Activated CD4-positive, alpha-beta T cell treated with anti-CD3 and anti-CD28 coated beads for 24 hours (primary cell): Measurements from ENCODE around the gene FBXW11.
"Not testable (repeated sequence)": the region's sequence is repeated elsewhere in the genome, so short reads cannot be mapped to it uniquely, and the experiment has no call there.

Experiments
- DNase-seq, 2 donors: peaks; one replicate each; pipeline ENCODE4 v3.0.0-alpha.2; 2020; ENCODE audit warnings: low read depth in 2 of 2

Gene FBXW11

DNA sequence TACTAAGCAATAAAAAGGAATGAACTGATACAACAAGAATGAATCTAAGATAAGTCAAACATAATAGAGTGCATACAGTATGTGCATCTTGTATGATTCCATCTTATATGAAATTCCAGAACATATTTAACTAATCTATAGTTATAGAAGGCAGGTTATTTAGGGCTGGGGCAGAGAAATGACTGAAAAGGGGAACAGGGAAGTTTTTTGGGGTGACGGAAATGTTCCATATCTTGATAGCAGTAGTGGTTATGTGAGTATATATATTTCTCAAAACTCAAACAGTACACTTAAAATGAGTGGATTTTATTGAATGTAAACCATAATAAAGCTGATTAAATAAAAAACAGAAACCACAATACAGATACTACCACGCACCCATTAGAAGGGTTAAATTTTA is 24.6 kb downstream of the FBXW11 start:
- no peak for DNase-seq

DNA sequence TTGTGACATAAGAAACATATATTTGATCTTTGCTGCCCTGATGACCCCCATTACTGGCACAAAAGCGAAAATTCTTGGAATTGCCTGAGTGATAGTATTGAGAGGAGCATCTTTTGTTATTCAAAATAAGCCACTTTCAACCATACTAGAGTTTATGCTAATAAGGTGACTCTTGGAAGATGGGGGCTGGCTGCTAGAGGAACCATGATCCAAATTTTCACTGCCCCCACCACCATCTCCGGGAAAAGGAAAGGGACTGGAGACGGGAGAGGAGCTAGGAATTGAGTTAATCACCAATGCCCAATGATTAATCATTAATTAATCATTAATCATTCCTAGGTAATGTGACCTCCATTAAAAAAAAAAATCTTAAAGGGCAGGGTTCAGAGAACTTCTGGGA is 25.6 kb downstream of the FBXW11 start:
- no peak for DNase-seq

DNA sequence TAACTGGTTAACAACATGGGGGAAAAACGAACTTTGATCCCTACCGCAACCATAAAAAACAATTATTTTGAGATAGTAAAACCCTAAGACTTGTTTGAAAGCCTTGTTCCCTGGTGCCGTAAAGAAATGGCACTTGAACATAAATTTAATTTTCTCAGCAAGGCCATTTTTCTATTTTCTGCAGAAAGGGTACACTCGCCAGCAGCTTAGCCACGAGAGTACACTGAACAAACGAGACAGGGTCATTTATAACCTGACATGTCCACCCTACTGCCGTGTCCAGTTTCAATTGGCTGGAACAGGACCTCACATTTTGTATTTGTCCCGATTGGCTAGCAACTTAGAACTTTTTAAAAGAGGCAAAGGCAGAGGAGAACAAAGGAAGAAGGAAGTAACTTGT is 26.8 kb downstream of the FBXW11 start:
- DNase-seq: no peak

DNA sequence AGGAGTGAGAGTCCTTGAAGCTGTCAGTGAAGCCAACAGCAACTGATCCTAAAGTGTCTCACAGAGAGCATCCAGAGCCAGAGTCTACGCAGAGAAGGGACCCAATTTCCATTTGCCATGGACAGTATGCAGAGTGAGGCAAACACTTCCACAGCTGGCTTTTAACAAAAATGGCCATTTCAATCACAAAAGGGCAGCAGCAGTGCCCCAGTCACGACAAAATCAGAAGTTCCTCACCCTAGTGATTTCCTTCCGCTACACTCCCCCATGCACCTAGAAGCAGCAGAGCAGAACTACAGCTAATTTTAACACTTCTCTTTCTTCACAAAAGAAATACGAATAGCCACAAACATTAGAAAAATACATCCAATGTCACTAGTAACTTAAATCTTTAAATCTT is 27.9 kb downstream of the FBXW11 start:
- DNase-seq: no peak

DNA sequence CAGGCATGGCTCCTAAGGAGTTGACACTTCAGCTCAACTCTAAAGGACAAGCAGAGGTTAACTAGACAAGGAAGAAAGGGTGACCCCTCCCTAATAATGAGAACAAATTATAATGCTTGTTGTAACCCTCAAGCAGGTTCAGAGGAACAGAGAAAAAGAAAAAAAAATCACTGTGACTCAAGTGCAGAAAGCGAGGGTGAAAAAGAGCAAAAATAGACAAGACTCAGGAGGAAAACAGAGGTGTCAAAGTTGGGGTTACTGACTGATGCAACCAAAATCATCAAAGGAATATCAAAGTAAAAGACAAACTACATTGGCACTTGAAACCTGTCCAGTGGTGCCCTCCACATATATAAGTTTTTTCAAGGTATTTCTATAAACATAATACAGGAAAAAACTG is 28.4 kb downstream of the FBXW11 start:
- no peak for DNase-seq

DNA sequence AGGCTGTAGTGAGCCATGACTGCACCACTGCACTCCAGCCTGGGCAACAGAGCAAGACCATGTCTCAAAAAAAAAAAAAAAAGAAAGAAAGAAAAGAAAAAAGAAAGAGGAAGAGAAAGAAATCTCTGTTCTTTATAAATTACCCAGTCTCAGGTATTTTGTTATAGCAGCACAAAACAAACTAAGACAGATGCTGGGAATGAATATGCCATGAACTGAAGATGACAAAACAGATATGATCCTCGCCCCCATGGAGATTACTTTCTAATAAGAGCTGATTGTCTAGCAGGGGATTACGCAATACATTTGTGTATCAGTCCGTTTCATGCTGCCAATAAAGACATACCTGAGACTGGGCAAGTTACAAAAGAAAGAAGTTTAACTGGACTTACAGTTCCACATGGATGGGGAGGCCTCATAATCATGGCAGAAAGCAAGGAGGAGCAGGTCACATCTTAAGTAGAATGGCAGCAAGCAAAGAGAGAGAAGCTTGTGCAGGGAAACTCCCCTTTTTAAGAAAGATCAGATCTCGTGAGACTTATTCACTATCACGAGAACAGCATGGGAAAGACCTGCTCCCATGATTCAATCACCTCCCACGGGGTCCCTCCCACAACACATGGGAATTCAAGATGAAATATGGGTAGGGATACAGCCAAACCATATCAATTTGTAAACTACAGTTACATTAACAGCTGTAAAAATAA is 29.0 kb downstream of the FBXW11 start:
- not testable (repeated sequence) for DNase-seq

DNA sequence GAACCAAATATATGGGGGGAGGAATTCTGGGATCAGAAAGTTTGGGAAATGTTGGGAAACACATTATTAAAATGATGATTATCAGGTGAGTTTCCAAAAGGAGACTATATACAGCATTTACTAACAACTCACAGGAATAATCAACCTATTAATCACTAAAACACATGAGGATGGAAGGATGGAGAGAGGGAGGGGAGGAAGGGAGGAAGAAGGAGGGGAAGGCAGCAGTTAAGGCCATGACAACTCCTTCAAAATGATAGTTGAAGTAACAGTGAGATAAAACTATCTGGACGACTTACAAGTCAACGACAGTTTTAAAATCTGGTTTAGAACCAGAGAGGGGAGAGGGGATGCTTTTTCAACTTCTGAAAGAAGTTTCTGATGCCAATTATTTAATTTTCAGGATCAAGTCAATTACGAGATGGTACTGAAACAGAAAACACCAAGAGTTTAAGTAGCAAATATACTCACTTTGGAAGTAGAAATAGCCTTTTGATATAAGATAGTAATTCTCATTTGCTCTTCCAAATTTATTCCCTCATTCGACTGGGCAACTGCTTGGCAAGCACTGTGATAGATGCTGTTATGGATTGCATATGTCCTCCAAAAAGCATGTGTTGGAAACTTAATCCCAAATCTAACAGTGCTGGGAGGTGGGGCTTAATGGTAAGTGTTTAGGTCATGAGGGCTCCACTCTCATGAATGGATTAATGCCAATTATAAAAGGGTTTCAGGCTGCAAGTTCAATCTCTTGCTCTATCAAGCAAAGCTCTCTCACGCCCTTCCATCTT is 30.4 kb downstream of the FBXW11 start:
- no peak for DNase-seq

DNA sequence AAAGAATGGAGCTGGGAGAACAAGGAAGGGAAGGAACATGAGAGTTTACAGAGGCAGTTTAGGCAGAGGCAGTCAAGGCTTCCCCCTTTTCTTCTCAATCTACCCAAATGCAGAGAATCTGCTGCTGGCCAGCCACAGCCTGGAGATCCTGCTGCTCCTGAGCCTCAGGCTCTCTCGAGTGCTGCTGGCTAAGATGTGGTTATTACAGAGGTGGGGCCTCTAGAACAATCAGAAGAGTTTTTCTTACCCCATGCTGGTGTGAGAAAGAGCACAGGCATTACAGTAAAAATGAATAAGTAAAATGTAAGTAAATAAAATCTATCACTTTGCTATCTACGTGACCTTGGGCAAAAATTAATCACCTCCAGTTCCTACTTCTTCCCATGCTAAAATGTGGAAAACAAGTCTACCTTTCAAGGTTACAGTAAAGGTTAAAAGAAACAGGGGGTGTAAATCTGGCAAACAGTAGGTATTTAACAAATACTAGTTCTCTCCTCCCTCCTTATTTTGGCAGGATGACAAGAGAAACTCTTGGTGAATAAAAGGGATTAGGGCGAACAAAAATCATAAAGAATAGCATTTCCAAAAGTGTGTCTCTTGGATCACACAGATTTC is 31.1 kb downstream of the FBXW11 start:
- no peak for DNase-seq

DNA sequence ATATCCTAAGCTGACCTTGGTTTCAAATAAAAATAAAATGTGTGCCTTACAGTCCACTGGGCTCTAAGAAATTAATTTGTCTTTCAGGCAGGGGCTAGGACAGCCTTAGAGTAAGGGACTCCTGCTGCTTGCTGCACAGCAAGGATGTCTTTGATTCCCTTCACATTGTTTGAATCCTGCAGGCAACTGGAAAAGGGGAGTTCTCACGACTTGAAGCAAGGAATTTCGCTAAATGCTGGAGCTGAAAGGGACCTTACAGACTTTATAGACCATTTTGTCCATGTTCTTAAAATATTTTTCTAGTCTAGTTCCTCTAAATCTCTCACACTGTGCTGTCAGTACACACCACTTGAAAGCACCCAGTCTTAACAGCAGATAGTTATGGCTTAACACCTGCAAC is 35.6 kb downstream of the FBXW11 start:
- no peak for DNase-seq

DNA sequence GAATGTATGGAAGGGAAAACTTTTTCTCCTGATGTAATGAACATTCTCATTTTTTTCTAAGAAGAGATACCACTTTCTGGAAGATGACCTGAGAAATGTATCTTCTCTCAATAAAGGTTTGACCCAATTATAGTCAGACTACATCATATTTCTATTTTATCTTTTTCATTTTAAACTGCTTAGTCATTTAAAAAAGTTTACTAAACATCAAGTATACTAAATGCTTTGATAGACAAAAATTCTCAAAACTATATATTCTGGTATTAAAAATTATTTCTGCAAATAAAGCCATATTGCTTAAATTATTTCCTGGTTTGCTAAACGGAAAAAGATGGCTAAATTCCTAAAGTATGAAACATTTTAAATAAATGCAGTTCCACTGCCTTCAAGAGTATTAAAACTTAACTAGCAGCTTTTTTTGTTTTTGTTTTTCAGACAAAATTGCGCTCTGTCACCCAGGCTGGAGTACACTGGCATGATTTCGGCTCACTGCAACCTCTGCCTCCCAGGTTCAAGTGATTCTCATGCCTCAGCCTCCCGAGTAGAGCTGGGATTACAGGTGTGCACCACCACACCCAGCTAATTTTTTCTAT is 37.1 kb downstream of the FBXW11 start:
- no peak for DNase-seq

DNA sequence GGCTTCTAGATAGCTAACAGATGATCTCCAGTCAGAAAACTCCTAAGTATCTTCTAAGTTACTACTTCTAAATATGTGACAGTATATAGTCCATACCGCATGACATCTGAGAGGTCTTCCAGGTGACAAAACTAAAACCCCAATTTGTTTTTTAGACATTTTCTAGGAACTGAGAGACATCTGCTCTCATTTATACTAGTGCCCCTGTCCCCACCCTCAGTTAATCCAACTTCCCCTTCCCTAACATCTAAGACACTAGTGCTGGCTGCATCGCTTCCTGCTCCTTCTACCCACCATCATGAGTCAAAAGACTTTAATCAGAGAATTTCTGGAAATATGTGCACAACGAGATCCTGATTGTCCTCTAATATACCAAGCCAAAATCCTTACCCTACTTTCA is 37.9 kb downstream of the FBXW11 start:
- DNase-seq: no peak

DNA sequence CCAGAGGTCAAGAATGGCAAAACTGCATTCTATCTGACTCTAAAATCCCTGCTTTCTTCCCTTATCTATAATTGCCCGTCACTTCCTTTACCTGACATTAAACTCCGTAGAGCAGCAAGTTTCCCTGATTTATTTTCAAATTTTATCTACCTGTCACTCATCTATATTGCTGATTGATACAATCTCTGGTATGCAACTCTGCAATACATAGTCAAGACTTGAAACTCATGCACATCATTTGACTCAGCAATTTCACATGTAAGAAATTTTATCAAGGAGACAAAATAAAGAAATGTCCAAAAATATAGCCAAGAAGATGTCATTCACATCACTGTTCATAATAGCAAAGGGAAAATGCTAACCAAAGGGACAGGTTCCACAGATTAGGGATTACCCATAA is 39.5 kb downstream of the FBXW11 start:
- DNase-seq: no peak

DNA sequence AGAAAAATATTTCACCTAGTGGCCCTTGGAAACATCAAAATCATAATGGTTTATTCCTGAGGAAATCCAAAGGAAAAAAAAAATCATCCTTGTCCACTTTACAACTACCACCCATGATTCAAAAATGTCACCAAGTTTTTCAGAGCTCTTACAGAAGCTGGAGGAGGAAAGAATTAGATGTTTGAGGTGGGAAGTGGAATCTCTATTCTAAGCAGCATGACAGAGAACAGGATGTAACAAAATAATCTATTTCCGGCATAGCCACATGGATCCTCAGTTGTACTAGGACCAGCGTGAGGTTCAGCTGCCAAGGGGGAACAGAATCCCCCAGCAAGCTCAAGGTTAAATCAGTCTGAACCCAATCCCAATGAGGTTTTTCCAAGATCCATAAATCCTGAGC is 40.2 kb downstream of the FBXW11 start:
- no peak for DNase-seq

DNA sequence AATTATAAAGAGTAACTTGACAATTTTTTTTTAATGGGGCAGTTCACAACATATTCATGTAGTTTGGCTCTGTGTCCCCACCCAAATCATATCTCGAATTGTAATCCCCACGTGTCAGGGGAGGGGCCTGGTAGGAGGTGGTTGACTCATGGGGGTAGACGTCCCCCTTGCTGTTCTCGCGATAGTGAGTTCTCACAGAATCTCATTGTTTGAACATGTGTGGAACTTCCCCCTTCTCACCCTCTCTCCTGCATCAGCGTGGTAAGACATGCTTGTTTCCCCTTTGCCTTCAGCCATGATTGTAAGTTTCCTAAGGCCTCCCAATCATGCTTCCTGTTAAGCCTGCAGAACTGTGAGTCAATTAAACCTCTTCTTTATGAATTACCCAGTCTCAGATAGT is 40.7 kb downstream of the FBXW11 start:
- DNase-seq: no peak

DNA sequence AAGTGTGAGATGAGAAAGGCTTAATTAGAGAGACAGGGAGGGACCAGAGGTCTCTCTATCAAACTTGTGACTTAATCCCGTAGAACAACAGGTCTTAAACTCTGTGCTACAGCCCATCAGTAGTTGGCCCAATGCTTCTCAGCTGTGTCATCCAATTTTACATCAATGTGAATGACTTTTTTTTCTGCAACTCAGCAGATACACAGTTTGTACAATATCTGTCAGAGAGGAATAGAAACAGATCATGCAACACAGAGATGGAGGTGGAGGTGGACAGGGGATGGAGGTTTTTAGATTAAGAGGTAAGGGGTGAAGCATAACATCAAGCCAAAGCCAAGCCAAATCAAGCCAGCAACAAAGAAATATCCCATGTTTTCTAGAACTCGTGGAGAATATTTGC is 43.0 kb downstream of the FBXW11 start:
- no peak for DNase-seq

DNA sequence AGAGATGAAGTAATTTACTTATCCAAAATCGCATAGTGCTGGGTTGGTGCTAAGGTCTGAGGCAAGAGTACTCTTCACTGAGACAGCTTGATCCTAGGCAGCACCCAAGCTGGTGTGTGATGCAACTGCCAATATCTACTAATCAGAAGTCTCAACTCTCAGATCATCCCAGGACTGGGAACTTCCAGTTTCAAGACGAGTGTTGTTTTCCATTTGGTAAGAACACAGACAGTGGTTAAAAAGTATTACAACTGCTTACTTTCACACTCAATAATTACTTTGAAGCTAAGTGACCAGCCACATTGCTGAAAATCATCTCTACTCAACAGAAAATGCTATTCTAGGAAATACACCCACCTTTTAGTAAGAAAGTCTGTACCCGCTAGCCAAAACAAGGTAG is 45.3 kb downstream of the FBXW11 start:
- DNase-seq: peak in 1 of 2 donors; percentile 23

DNA sequence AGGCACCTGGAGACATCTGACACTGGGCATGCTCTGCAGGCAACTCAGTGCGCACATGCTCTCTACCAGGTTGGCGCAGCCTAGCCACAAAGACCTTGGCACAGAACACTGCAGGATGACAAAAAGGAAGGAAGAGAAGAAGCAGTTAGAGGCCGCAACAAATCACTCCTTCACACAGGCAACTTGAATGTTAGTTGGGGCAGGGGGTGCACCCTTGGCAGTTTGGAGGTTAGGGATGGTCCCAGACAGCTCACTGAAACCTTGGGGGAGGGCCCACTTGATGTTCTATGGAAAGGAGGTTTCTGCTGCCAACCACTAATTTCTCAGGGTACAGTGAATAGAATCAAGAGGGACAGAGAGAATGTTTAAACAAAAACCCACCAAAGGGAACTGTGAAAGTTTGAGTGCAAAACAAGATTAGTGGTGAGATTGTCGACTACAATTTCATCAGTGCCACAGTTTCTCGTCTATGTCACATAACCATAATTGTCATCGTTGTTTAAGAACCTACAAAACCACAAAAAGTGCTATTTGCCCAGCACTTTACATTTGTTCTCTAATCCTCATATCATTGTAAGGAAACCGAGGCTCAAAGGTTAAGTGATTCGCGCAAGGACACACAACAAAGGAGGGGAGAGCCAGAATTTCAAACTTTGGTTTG is 48.7 kb downstream of the FBXW11 start:
- peak; percentile 28 to 47 for DNase-seq

DNA sequence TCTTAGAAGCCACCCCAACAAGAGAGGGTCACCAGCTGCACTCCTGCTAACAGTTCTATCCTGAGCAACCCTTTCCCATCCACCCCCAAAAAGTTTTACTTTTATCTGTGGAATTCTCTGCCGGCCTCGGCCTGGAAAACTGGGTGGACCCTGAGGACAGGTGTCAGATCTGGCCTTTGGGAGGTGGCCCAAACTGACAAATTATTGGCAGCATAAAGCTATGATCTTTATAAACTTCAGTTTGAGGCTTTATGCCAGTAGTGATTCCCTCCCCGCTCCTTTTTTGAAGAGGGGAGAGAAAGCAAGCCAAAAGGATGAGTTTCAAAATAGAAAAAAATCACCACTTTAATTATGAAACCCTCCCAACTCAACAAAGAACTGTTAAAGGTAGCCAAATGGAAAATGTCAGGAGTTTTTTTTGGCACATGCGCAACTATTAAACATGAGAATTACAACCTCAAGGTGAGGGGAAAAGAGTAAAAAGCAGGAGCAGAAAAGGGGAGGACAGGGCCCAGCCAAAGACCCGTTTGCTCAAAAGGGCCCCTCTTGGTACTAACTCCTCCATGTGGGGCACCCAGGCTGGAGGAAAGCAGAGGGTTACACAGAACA is 49.4 kb downstream of the FBXW11 start:
- DNase-seq: no peak

DNA sequence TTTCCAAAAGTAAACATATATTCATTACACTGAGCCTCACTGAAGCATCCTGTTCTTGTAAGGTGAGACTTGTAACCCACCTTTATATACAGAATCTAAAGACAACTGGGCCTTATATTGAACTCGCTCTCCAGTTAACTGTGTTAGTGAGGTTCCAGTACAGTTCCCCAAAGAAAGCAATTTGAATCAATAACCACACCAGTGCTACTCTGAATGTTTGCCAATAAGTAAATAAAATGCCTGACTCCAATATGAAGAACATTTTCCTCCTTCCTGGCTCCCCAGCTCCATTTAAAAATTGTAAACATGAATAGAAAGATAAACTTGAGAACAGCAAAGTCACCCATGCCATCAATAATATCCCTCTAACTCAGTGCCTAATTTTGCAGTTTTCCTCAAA is 50.1 kb downstream of the FBXW11 start:
- DNase-seq: no peak

DNA sequence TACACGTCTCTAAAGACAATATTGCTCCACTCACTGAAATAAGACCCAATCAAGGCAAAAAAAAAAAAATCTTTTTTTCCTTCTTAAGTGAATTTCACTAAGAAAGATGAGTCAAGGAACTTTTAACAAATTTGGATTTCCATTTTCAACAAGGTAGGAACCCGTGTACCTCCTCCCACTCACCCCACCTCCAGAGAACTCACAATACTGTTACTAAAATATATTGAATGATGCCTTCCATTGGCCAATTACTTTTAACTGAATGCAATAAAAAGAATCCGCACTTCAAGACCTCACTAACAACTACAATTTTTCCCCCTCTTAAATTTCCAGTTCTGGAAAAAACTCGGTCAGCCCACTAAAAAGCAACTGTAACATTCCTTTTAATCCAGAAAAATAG is 50.7 kb downstream of the FBXW11 start:
- DNase-seq: no peak

DNA sequence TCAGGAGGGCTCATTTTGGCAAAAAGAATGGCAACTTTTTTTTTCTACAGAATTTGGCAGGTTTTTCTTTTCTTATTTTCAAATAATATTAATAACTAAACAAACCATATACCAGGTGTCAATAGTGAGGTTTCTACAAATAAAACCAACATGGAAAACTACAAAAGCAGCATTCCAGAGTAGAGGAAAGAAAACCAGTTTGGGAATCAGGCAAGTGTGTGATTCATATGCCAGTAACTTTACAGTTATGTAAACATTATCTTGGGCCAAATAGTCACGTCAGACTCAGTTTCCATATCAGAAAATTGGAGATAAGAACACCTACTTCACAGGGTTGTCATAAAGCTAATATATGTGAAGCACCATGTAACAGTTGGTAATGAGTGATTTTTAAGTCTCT is 51.7 kb downstream of the FBXW11 start:
- no peak for DNase-seq
